ENCODE results near the gene TRIP12.
"Not testable (repeated sequence)": the region's sequence is repeated elsewhere in the genome, so short reads cannot be mapped to it uniquely, and the experiment has no call there.

TRIP12 gene

GRCh38 chr2:229921892-229922448 lies at the start of gene TRIP12:
TSS of gene TRIP12 (minus strand) at chr2:229922009. CDS start at chr2:229880079, 41,930 bp downstream.
- Mint-ChIP-seq H3K9me3 (no peaks in the 10 kb centered on the region), H3K4me1 (ENCODE audit: low read depth) (peaks cover 35% of the 10 kb centered on the region), H3K36me3 (ENCODE audit: low read depth) (peaks cover 21% of the 10 kb centered on the region), H3K27ac (peak within 1 kb of the TSS; percentile 97), H3K27me3 (ENCODE audit: low read depth) (no peaks in the 10 kb centered on the region), H3K4me3 (peak within 1 kb of the TSS; percentile 99)
- DNase-seq (ENCODE audit: low spot score): peak; percentile 90

DNA sequence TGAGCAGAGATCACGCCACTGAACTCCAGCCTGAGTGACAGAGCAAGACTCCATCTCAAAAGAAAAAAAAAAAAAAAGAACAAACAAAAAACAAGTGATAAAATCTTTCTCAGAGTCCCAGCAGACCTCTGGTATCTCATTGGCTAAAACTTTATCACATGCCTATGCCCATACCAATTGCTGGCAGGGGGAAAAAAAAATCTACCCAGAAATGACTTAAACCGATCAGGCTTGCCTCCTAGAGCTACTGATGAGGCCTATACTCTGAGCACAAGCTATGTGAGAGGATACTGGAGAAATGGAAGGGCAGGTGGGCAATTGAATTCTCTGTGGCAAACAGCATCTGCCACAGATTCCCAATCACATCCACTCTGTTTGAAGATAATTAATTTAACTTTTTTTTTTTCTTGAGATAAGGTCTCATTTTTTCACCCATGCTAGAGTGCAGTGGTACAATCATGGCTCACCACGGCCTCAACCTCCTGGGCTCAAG lies 49.5 kb upstream of the TRIP12 start:
- H3K27me3 Mint-ChIP-seq (ENCODE audit: low read depth): no peaks in the 10 kb centered on the region
- H3K9me3 Mint-ChIP-seq: no peaks in the 10 kb centered on the region
- no peaks in the 10 kb centered on the region for H3K4me1 Mint-ChIP-seq (ENCODE audit: low read depth)
- no peaks in the 10 kb centered on the region for H3K36me3 Mint-ChIP-seq (ENCODE audit: low read depth)
- H3K27ac Mint-ChIP-seq: no peak overlapping the region
- no peak overlapping the region for H3K4me3 Mint-ChIP-seq
- DNase-seq (ENCODE audit: low spot score): no peak

- Mint-ChIP-seq H3K27me3 (ENCODE audit: low read depth) (no peaks in the 10 kb centered on the region), H3K36me3 (ENCODE audit: low read depth) (no peaks in the 10 kb centered on the region), H3K27ac (no peak overlapping the region), H3K4me1 (ENCODE audit: low read depth) (no peaks in the 10 kb centered on the region), H3K4me3 (no peak overlapping the region), H3K9me3 (no peaks in the 10 kb centered on the region)
- no peak for DNase-seq (ENCODE audit: low spot score)
Measured at GRCh38 chr2:229970406-229970805, 48.6 kb upstream of the TRIP12 start.

DNA sequence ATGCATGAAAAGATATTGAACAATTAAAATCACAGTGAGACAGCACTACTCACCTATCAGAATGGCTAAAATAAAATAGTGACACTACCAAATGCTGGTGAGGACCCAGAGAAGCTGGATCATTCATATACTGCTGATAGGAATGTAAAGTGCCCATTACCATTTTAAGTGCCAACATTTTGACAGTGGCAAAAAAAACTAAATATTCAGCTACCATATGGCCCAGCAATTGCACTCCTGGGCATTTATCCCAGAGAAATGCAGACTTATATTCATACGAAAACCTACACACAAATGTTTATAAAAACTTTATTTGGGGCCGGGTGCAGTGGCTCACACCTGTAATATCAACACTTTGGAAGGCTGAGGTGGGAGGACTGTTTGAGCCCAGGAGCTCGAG lies 48.1 kb upstream of the TRIP12 start:
- Mint-ChIP-seq H3K9me3 (no peaks in the 10 kb centered on the region), H3K27ac (no peak overlapping the region), H3K36me3 (ENCODE audit: low read depth) (no peaks in the 10 kb centered on the region), H3K4me3 (no peak overlapping the region), H3K4me1 (ENCODE audit: low read depth) (no peaks in the 10 kb centered on the region), H3K27me3 (ENCODE audit: low read depth) (no peaks in the 10 kb centered on the region)
- no peak for DNase-seq (ENCODE audit: low spot score)

- H3K4me3 Mint-ChIP-seq; H3K4me1 Mint-ChIP-seq (ENCODE audit: low read depth); DNase-seq (ENCODE audit: low spot score); H3K27ac Mint-ChIP-seq; H3K9me3 Mint-ChIP-seq; H3K36me3 Mint-ChIP-seq (ENCODE audit: low read depth); H3K27me3 Mint-ChIP-seq (ENCODE audit: low read depth): not testable (repeated sequence)
Measured at GRCh38 chr2:229963596-229963995, 41.8 kb upstream of the TRIP12 start.

- H3K27me3 Mint-ChIP-seq (ENCODE audit: low read depth): no peaks in the 10 kb centered on the region
- no peak overlapping the region for H3K27ac Mint-ChIP-seq
- H3K4me1 Mint-ChIP-seq (ENCODE audit: low read depth): no peaks in the 10 kb centered on the region
- DNase-seq (ENCODE audit: low spot score): no peak
- H3K4me3 Mint-ChIP-seq: no peak overlapping the region
- no peaks in the 10 kb centered on the region for H3K9me3 Mint-ChIP-seq
- H3K36me3 Mint-ChIP-seq (ENCODE audit: low read depth): no peaks in the 10 kb centered on the region
Measured at GRCh38 chr2:229956491-229956890, 34.7 kb upstream of the TRIP12 start.

DNA sequence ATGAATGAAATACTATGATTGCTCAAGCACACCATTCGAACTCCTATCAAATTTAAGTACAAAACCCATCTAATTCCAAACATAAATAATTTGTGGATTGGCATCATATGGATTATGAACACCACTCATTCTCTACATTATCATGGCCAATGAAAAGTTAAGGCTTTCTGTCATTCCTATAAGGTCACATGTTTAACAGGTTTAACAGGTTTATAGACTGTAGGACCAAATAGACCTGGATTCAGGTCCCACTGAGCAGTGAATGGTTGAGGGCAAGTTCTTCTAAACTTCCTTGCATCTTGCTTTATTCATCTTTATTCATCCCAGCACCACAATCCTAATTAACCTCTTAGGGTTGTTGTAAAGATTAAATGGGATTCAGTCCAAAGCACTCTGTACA lies 33.9 kb upstream of the TRIP12 start:
- Mint-ChIP-seq H3K4me1 (ENCODE audit: low read depth) (no peaks in the 10 kb centered on the region), H3K36me3 (ENCODE audit: low read depth) (no peaks in the 10 kb centered on the region), H3K4me3 (no peak overlapping the region), H3K27ac (no peak overlapping the region), H3K9me3 (no peaks in the 10 kb centered on the region), H3K27me3 (ENCODE audit: low read depth) (no peaks in the 10 kb centered on the region)
- DNase-seq (ENCODE audit: low spot score): no peak

- H3K36me3 Mint-ChIP-seq (ENCODE audit: low read depth): no peaks in the 10 kb centered on the region
- H3K4me3 Mint-ChIP-seq: no peak overlapping the region
- no peak for DNase-seq (ENCODE audit: low spot score)
- H3K9me3 Mint-ChIP-seq: no peaks in the 10 kb centered on the region
- H3K27ac Mint-ChIP-seq: no peak overlapping the region
- no peaks in the 10 kb centered on the region for H3K27me3 Mint-ChIP-seq (ENCODE audit: low read depth)
- H3K4me1 Mint-ChIP-seq (ENCODE audit: low read depth): peaks cover 5% of the 10 kb centered on the region
Measured at GRCh38 chr2:229952256-229952835, 30.5 kb upstream of the TRIP12 start.

DNA sequence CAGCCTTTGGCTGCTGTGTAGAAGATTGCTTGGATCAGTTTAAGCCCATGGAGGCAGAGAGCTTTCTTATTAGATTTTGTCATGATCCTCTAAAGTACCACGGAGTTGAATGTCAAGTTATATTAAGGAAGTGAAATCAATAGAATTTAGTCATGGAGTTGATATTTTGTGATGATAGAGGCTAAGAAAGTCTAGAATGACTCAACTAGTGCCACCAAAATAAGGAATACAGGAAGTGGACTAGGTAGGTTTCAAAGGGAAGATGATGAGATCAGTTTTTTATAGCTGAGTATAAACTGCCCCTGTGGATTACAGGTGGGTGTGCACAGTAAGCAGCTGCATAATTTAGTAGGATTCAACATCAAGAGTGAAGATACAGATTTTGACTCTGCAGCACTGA lies 25.7 kb upstream of the TRIP12 start:
- Mint-ChIP-seq H3K27ac (no peak overlapping the region), H3K9me3 (no peaks in the 10 kb centered on the region), H3K36me3 (ENCODE audit: low read depth) (no peaks in the 10 kb centered on the region), H3K4me1 (ENCODE audit: low read depth) (peaks cover 6% of the 10 kb centered on the region), H3K27me3 (ENCODE audit: low read depth) (no peaks in the 10 kb centered on the region), H3K4me3 (no peak overlapping the region)
- no peak for DNase-seq (ENCODE audit: low spot score)

- H3K4me1 Mint-ChIP-seq (ENCODE audit: low read depth): peaks cover 6% of the 10 kb centered on the region
- no peak overlapping the region for H3K4me3 Mint-ChIP-seq
- H3K27ac Mint-ChIP-seq: no peak overlapping the region
- no peaks in the 10 kb centered on the region for H3K9me3 Mint-ChIP-seq
- H3K36me3 Mint-ChIP-seq (ENCODE audit: low read depth): no peaks in the 10 kb centered on the region
- no peaks in the 10 kb centered on the region for H3K27me3 Mint-ChIP-seq (ENCODE audit: low read depth)
- DNase-seq (ENCODE audit: low spot score): no peak
Measured at GRCh38 chr2:229945975-229946374, 24.2 kb upstream of the TRIP12 start.

DNA sequence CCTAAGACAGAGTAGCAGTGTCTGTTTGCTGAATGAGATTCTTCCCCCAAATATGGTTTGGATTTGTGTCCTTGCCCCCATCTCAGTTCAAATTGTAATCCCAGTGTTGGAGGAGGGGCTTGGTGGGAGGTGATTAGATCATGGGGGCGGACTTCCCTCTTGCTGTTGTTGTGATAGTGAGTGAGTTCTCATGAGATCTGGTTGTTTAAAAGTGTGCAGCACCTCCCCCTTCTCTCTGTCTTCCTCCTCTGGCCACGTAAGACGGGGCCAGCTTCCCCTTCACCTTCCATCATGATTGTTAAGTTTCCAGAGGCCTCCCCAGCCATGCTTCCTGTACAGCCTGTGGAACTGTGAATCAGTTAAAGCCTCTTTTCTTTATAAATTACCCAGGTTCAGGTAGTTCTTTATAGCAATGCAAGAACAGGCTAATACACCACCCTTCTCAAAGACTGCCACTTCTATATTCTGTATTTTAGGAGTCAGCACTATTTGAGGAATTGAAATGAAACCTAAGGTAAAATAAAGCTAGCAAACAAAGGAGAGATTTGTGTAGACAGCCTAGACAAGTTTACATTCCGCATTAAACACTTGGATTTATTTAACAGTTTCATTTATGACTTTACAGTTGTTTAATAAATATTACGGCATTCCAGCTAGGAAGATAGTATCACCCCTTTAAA lies 22.1 kb upstream of the TRIP12 start:
- Mint-ChIP-seq H3K9me3 (no peaks in the 10 kb centered on the region), H3K27me3 (ENCODE audit: low read depth) (no peaks in the 10 kb centered on the region), H3K36me3 (ENCODE audit: low read depth) (no peaks in the 10 kb centered on the region), H3K27ac (no peak overlapping the region), H3K4me1 (ENCODE audit: low read depth) (peaks cover 6% of the 10 kb centered on the region), H3K4me3 (no peak overlapping the region)
- DNase-seq (ENCODE audit: low spot score): no peak

GRCh38 chr2:229943171-229943570 lies 21.4 kb upstream of the TRIP12 start:
- no peak for DNase-seq (ENCODE audit: low spot score)
- peaks cover 6% of the 10 kb centered on the region for H3K4me1 Mint-ChIP-seq (ENCODE audit: low read depth)
- no peak overlapping the region for H3K4me3 Mint-ChIP-seq
- H3K9me3 Mint-ChIP-seq: no peaks in the 10 kb centered on the region
- H3K36me3 Mint-ChIP-seq (ENCODE audit: low read depth): no peaks in the 10 kb centered on the region
- H3K27ac Mint-ChIP-seq: no peak overlapping the region
- no peaks in the 10 kb centered on the region for H3K27me3 Mint-ChIP-seq (ENCODE audit: low read depth)

DNA sequence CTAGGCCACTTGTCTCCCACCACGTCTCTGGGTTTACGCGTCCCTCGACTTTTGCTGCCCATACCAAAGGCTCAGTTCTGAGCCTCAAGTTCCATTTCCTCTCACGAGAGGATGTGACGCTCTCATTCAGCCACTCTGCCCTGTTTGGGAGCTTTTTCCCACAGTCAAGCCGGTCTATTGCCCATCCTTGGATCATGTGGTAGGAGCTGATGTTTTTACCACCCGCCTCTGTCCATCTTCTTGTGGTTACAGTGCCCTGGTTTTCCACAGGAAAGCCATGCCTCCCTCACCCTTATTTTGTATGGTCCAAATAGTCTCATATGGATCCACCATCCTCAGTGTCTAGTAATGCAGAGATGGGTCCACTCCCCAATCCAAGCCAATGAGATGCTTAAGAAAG lies 20.9 kb upstream of the TRIP12 start:
- no peak overlapping the region for H3K27ac Mint-ChIP-seq

DNA sequence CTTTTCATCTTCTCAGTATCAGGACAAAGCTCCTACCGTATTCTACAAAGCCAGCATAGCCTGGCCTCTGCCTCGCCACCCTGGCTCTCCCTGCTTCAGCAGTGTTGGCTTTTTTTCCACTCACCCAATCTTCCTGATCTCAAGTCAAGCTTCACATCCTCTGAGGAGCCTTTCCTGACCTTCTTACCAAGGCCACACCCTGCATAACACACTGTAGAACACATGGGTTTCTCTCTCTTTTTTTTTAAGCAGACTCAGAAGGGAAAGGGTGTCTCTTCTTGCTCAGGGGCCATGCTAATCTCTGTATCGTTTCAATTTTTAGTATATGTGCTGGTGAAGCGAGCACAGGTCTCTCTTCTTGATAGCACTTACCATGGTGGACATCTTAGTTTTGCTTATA lies 15.7 kb upstream of the TRIP12 start:
- Mint-ChIP-seq H3K36me3 (ENCODE audit: low read depth) (peaks cover 2% of the 10 kb centered on the region), H3K4me1 (ENCODE audit: low read depth) (peaks cover 6% of the 10 kb centered on the region), H3K9me3 (no peaks in the 10 kb centered on the region), H3K27me3 (ENCODE audit: low read depth) (no peaks in the 10 kb centered on the region), H3K27ac (no peak overlapping the region), H3K4me3 (no peak overlapping the region)
- no peak for DNase-seq (ENCODE audit: low spot score)

More for the DNA sequence above, 20.9 kb upstream of the TRIP12 start:
- H3K4me3 Mint-ChIP-seq: no peak overlapping the region
- no peaks in the 10 kb centered on the region for H3K27me3 Mint-ChIP-seq (ENCODE audit: low read depth)
- H3K4me1 Mint-ChIP-seq (ENCODE audit: low read depth): peaks cover 8% of the 10 kb centered on the region
- H3K36me3 Mint-ChIP-seq (ENCODE audit: low read depth): no peaks in the 10 kb centered on the region
- DNase-seq (ENCODE audit: low spot score): no peak
- no peaks in the 10 kb centered on the region for H3K9me3 Mint-ChIP-seq

Measured in T-helper 2 cell treated with Interferon-gamma antibody and Interleukin-4, amounts not matched to agents 5 μg/mL and 100 μg/mL, for 36 hours (primary cell).